Karpas-422 (cell line): Measurements from ENCODE around the gene CDH5. TPM values are rescaled to one million over a fixed set of nuclear protein-coding genes. Genes with fewer than 3 reads are reported as not detected.

ENCODE experiments used
- DNase-seq: peaks from one replicate; pipeline ENCODE4 v3.0.0-alpha.2; 2015
- H2AFZ ChIP-seq: fragments of 200-600 bp; sonication (generic); 2 replicates; pipeline ENCODE4 v1.6.1; 2014; ENCODE audit warnings: antibody characterized with exemption, low read length, mixed read lengths
- H3K27ac ChIP-seq: fragments of 200-600 bp; sonication (generic); 2 replicates; pipeline ENCODE4 v1.5.1; 2014; ENCODE audit warnings: mild to moderate bottlenecking, low read length, moderate library complexity
- H3K27me3 ChIP-seq: fragments of 200-600 bp; sonication (generic); 2 replicates; pipeline ENCODE4 v1.6.1; 2014; ENCODE audit warnings: low read length, mixed read lengths
- H3K36me3 ChIP-seq: fragments of 200-600 bp; sonication (generic); 2 replicates; pipeline ENCODE4 v1.6.1; 2014; ENCODE audit warnings: low read length, mixed read lengths; ENCODE audit not compliant: insufficient read depth
- H3K4me1 ChIP-seq: fragments of 200-600 bp; sonication (generic); 2 replicates; pipeline ENCODE4 v1.6.1; 2014; ENCODE audit warnings: mild to moderate bottlenecking, low read length, mixed read lengths
- H3K4me2 ChIP-seq: fragments of 200-600 bp; sonication (generic); 2 replicates; pipeline ENCODE4 v1.6.1; 2014; ENCODE audit warnings: low read length, low read depth, mild to moderate bottlenecking; ENCODE audit not compliant: poor library complexity, severe bottlenecking
- H3K4me3 ChIP-seq: fragments of 200-600 bp; sonication (generic); 2 replicates; pipeline ENCODE4 v1.5.1; 2014; ENCODE audit warnings: mild to moderate bottlenecking, antibody characterized with exemption, low read length, mixed read lengths
- H3K79me2 ChIP-seq: fragments of 200-600 bp; sonication (generic); 2 replicates; pipeline ENCODE4 v1.6.1; 2014; ENCODE audit warnings: mild to moderate bottlenecking, low read length, mixed read lengths
- H3K9ac ChIP-seq: fragments of 200-600 bp; sonication (generic); 2 replicates; pipeline ENCODE4 v1.6.0; 2014; ENCODE audit warnings: low read length
- H3K9me2 ChIP-seq: fragments of 200-600 bp; sonication (generic), shearing (Covaris generic); replicated peaks from 2 replicates; pipeline ENCODE4 v1.6.0; 2014; ENCODE audit warnings: mild to moderate bottlenecking, low read length, moderate library complexity; ENCODE audit not compliant: insufficient read depth
- H3K9me3 ChIP-seq: fragments of 300-700, 200-600 bp; sonication (generic); 2 replicates; pipeline ENCODE4 v1.6.1; 2014; ENCODE audit warnings: low read length, mixed read lengths
- H4K20me1 ChIP-seq: fragments of 200-600 bp; sonication (generic); 2 replicates; pipeline ENCODE4 v1.6.1; 2014; ENCODE audit warnings: mild to moderate bottlenecking, antibody characterized with exemption, low read length, low read depth; ENCODE audit not compliant: insufficient read depth
- total RNA-seq: library from RNA; depleted of rRNA; stranded (reverse); fragments of >200 nt; shearing (Covaris generic); gene quantifications from 2 replicates; pipeline ENCODE4 v1.2.3, GENCODE V29; 2014; ENCODE audit warnings: low replicate concordance

CDH5 gene
- total RNA-seq, 1 experiment from 2014 or later, result not detected

GRCh38 chr16:66344533-66345145, 21.9 kb upstream of the CDH5 start:
- no peak overlapping the region for H3K4me3 ChIP-seq
- no peak overlapping the region for H3K4me2 ChIP-seq
- no peaks in the 10 kb centered on the region for H3K36me3 ChIP-seq
- H3K9ac ChIP-seq, result no peak overlapping the region
- H2AFZ ChIP-seq, result no peak overlapping the region
- H3K9me2 ChIP-seq, result no peaks in the 10 kb centered on the region
- no peaks in the 10 kb centered on the region for H3K4me1 ChIP-seq
- no peaks in the 10 kb centered on the region for H3K9me3 ChIP-seq
- H4K20me1 ChIP-seq, result no peaks in the 10 kb centered on the region
- DNase-seq, result peak; percentile 77
- no peaks in the 10 kb centered on the region for H3K79me2 ChIP-seq
- H3K27ac ChIP-seq, result no peak overlapping the region
- no peaks in the 10 kb centered on the region for H3K27me3 ChIP-seq

- Histone ChIP-seq H2AFZ (no peak overlapping the region), H4K20me1 (no peaks in the 10 kb centered on the region), H3K27me3 (no peaks in the 10 kb centered on the region), H3K9ac (no peak overlapping the region), H3K9me2 (no peaks in the 10 kb centered on the region), H3K4me2 (no peak overlapping the region), H3K9me3 (no peaks in the 10 kb centered on the region), H3K36me3 (no peaks in the 10 kb centered on the region), H3K79me2 (no peaks in the 10 kb centered on the region), H3K27ac (no peak overlapping the region), H3K4me1 (no peaks in the 10 kb centered on the region), H3K4me3 (no peak overlapping the region)
- no peak for DNase-seq
These were observed 20.3 kb upstream of the CDH5 start for GRCh38 chr16:66346221-66346620.

- Histone ChIP-seq H3K4me1 (no peaks in the 10 kb centered on the region), H3K9me2 (no peaks in the 10 kb centered on the region), H2AFZ (no peak overlapping the region), H4K20me1 (no peaks in the 10 kb centered on the region), H3K9me3 (no peaks in the 10 kb centered on the region), H3K27me3 (no peaks in the 10 kb centered on the region), H3K27ac (no peak overlapping the region), H3K4me2 (no peak overlapping the region), H3K9ac (no peak overlapping the region), H3K4me3 (no peak overlapping the region), H3K36me3 (no peaks in the 10 kb centered on the region), H3K79me2 (no peaks in the 10 kb centered on the region)
- no peak for DNase-seq
These were observed 14.2 kb upstream of the CDH5 start for GRCh38 chr16:66352304-66352703.

- no peak overlapping the region for H3K4me3 ChIP-seq
- no peaks in the 10 kb centered on the region for H3K27me3 ChIP-seq
- no peaks in the 10 kb centered on the region for H3K79me2 ChIP-seq
- no peak overlapping the region for H2AFZ ChIP-seq
- DNase-seq, result no peak
- H3K9me2 ChIP-seq, result no peaks in the 10 kb centered on the region
- no peak overlapping the region for H3K9ac ChIP-seq
- no peaks in the 10 kb centered on the region for H3K9me3 ChIP-seq
- no peaks in the 10 kb centered on the region for H4K20me1 ChIP-seq
- no peaks in the 10 kb centered on the region for H3K4me1 ChIP-seq
- H3K36me3 ChIP-seq, result no peaks in the 10 kb centered on the region
- no peak overlapping the region for H3K27ac ChIP-seq
- H3K4me2 ChIP-seq, result no peak overlapping the region
These were observed 13.4 kb upstream of the CDH5 start for GRCh38 chr16:66353055-66353454.

GRCh38 chr16:66354034-66354909, 12.2 kb upstream of the CDH5 start:
- H3K9me3 ChIP-seq, result no peaks in the 10 kb centered on the region
- no peak for DNase-seq
- H3K9ac ChIP-seq, result no peak overlapping the region
- H2AFZ ChIP-seq, result no peak overlapping the region
- no peaks in the 10 kb centered on the region for H3K4me1 ChIP-seq
- no peaks in the 10 kb centered on the region for H3K9me2 ChIP-seq
- no peaks in the 10 kb centered on the region for H4K20me1 ChIP-seq
- H3K4me3 ChIP-seq, result no peak overlapping the region
- H3K4me2 ChIP-seq, result no peak overlapping the region
- H3K36me3 ChIP-seq, result no peaks in the 10 kb centered on the region
- H3K79me2 ChIP-seq, result no peaks in the 10 kb centered on the region
- no peak overlapping the region for H3K27ac ChIP-seq
- no peaks in the 10 kb centered on the region for H3K27me3 ChIP-seq

GRCh38 chr16:66355526-66355925, 11.0 kb upstream of the CDH5 start:
- Histone ChIP-seq H4K20me1 (0 out of 2 replicates have a peak, but pooled peaks cover 2% of the 10 kb centered on the region), H3K79me2 (no peaks in the 10 kb centered on the region), H3K27ac (no peak overlapping the region), H2AFZ (no peak overlapping the region), H3K27me3 (no peaks in the 10 kb centered on the region), H3K4me2 (no peak overlapping the region), H3K4me3 (no peak overlapping the region), H3K9me3 (no peaks in the 10 kb centered on the region), H3K9me2 (no peaks in the 10 kb centered on the region), H3K36me3 (no peaks in the 10 kb centered on the region), H3K4me1 (no peaks in the 10 kb centered on the region), H3K9ac (no peak overlapping the region)
- DNase-seq, result no peak

- no peak overlapping the region for H3K4me2 ChIP-seq
- no peak overlapping the region for H2AFZ ChIP-seq
- no peak overlapping the region for H3K9ac ChIP-seq
- H3K9me3 ChIP-seq, result no peaks in the 10 kb centered on the region
- no peaks in the 10 kb centered on the region for H3K27me3 ChIP-seq
- H3K27ac ChIP-seq, result no peak overlapping the region
- 0 out of 2 replicates have a peak, but pooled peaks cover 3% of the 10 kb centered on the region for H4K20me1 ChIP-seq
- no peaks in the 10 kb centered on the region for H3K36me3 ChIP-seq
- no peaks in the 10 kb centered on the region for H3K9me2 ChIP-seq
- no peaks in the 10 kb centered on the region for H3K4me1 ChIP-seq
- peak; percentile 58 for DNase-seq
- H3K4me3 ChIP-seq, result no peak overlapping the region
- no peaks in the 10 kb centered on the region for H3K79me2 ChIP-seq
These were observed 9.0 kb upstream of the CDH5 start for GRCh38 chr16:66357523-66357928.

GRCh38 chr16:66358231-66358630, 8.3 kb upstream of the CDH5 start:
- Histone ChIP-seq H3K27me3 (no peaks in the 10 kb centered on the region), H4K20me1 (0 out of 2 replicates have a peak, but pooled peaks cover 3% of the 10 kb centered on the region), H3K36me3 (no peaks in the 10 kb centered on the region), H3K4me2 (no peak overlapping the region), H3K4me3 (no peak overlapping the region), H3K9me3 (no peaks in the 10 kb centered on the region), H3K79me2 (no peaks in the 10 kb centered on the region), H3K9me2 (no peaks in the 10 kb centered on the region), H3K9ac (no peak overlapping the region), H3K4me1 (no peaks in the 10 kb centered on the region), H3K27ac (no peak overlapping the region), H2AFZ (no peak overlapping the region)
- no peak for DNase-seq
